Liver (tissue), 9 donors: ENCODE data around the gene SNRPB2. TPM values are rescaled to one million over a fixed set of nuclear protein-coding genes. Genes with fewer than 3 reads are reported as not detected.

ENCODE experiments used
- DNase-seq: peaks from one replicate; pipeline ENCODE4 v3.0.0-alpha.2; 2017; ENCODE audit warnings: low spot score
- H3K27ac ChIP-seq, 2 donors: one replicate each; pipeline ENCODE4 v1.7.0; 2013; ENCODE audit warnings: inconsistent platforms in 2 of 2, low read length in 2 of 2, control low read depth in 1 of 2, low read depth in 1 of 2, mild to moderate bottlenecking in 1 of 2
- H3K27me3 ChIP-seq, 4 donors: one replicate each; pipeline versions ENCODE4 v1.6.1 to v1.7.0; 2013; ENCODE audit warnings: low read length in 3 of 4, inconsistent platforms in 1 of 4, mild to moderate bottlenecking in 1 of 4, moderate library complexity in 1 of 4; ENCODE audit not compliant: control insufficient read depth in 4 of 4, insufficient read depth in 4 of 4
- H3K36me3 ChIP-seq, 4 donors: one replicate each; pipeline versions ENCODE4 v1.6.1 to v1.7.0; 2013; ENCODE audit warnings: low read length in 3 of 4, mild to moderate bottlenecking in 3 of 4, low read depth in 1 of 4, moderate library complexity in 1 of 4; ENCODE audit not compliant: control insufficient read depth in 4 of 4, insufficient read depth in 3 of 4
- H3K4me1 ChIP-seq, 4 donors: one replicate each; pipeline versions ENCODE4 v1.6.1 to v1.7.0; 2013; ENCODE audit warnings: low read length in 3 of 4, mild to moderate bottlenecking in 3 of 4, moderate library complexity in 1 of 4; ENCODE audit not compliant: control insufficient read depth in 4 of 4, insufficient read depth in 4 of 4
- H3K4me3 ChIP-seq, 3 donors: one replicate each; pipeline versions ENCODE4 v1.6.1 to v1.7.0; 2013; ENCODE audit warnings: low read length in 3 of 3, control low read depth in 1 of 3, low read depth in 1 of 3, mild to moderate bottlenecking in 1 of 3
- H3K9ac ChIP-seq, 2 donors: one replicate each; pipeline ENCODE4 v1.7.0; 2013; ENCODE audit warnings: low read length in 2 of 2, mild to moderate bottlenecking in 2 of 2, moderate library complexity in 2 of 2, control low read depth in 1 of 2, low read depth in 1 of 2
- H3K9me3 ChIP-seq, 4 donors: one replicate each; pipeline versions ENCODE4 v1.6.1 to v1.7.0; 2013; ENCODE audit warnings: low read length in 3 of 4; ENCODE audit not compliant: control insufficient read depth in 4 of 4
- ATF3 ChIP-seq: IDR thresholded peaks from 2 replicates; pipeline ENCODE4 v1.6.1; 2016; ENCODE audit warnings: antibody characterized with exemption
- CTCF ChIP-seq: fragments of 150-350 bp; IDR thresholded peaks from 2 replicates; pipeline ENCODE4 v1.5.1; 2017; ENCODE audit warnings: improper control_type of control experiment, low read depth, low read length; ENCODE audit not compliant: missing input control
- EGR1 ChIP-seq, 2 donors: IDR thresholded peaks; 2 replicates each; pipeline ENCODE4 v1.6.1; 2016 to 2018; ENCODE audit warnings: antibody characterized with exemption in 2 of 2, low read depth in 2 of 2
- FOXA1 ChIP-seq: IDR thresholded peaks from 2 replicates; pipeline ENCODE4 v1.6.1; 2016; ENCODE audit warnings: antibody characterized with exemption
- FOXA2 ChIP-seq: IDR thresholded peaks from 2 replicates; pipeline ENCODE4 v1.6.1; 2016; ENCODE audit warnings: antibody characterized with exemption
- GABPA ChIP-seq, 2 donors: IDR thresholded peaks in 1 of 2; conservative IDR thresholded peaks in 1 of 2; 2 replicates each; pipeline ENCODE4 v1.6.1; 2016; ENCODE audit warnings: antibody characterized with exemption in 2 of 2, mild to moderate bottlenecking in 1 of 2, moderate library complexity in 1 of 2
- HNF4A ChIP-seq, 2 donors: conservative IDR thresholded peaks; 2 replicates each; pipeline ENCODE4 v1.6.1; 2016; ENCODE audit warnings: antibody characterized with exemption in 2 of 2, mild to moderate bottlenecking in 2 of 2
- NR2F2 ChIP-seq: IDR thresholded peaks from 2 replicates; pipeline ENCODE4 v1.6.1; 2016; ENCODE audit warnings: antibody characterized with exemption
- RAD21 ChIP-seq, 2 donors: IDR thresholded peaks; 2 replicates each; pipeline ENCODE4 v1.6.1; 2016; ENCODE audit warnings: antibody characterized with exemption in 2 of 2, mild to moderate bottlenecking in 2 of 2
- RXRA ChIP-seq, 2 donors: IDR thresholded peaks; 2 replicates each; pipeline ENCODE4 v1.6.1; 2017 to 2018; ENCODE audit warnings: antibody characterized with exemption in 2 of 2, mild to moderate bottlenecking in 1 of 2
- TAF1 ChIP-seq: conservative IDR thresholded peaks from 2 replicates; pipeline ENCODE4 v1.6.1; 2016; ENCODE audit warnings: antibody characterized with exemption, mild to moderate bottlenecking
- ZBTB33 ChIP-seq: IDR thresholded peaks from 2 replicates; pipeline ENCODE4 v1.6.1; 2016; ENCODE audit warnings: antibody characterized with exemption
- WGBS: extraction: QIAGEN DNeasy Blood & Tissue Kit; methylation state at CpG from one replicate; pipeline ENCODE4 v1.1.7; 2013; 5-methylcytosine and 5-hydroxymethylcytosine counted together
- polyA plus RNA-seq, 2 donors: library from polyadenylated mRNA; stranded (reverse) in 1 of 2; unstranded in 1 of 2; fragments of 200-250 nt in 1 of 2; fragments of >200 nt in 1 of 2; fragmentation: Nextera tagmentation in 1 of 2; extraction: Ambion mirVana in 1 of 2; gene quantifications; one replicate each; pipeline versions ENCODE4 v1.2.1 to v1.2.3, GENCODE V29; 2013 to 2015
- total RNA-seq, 2 donors: library from RNA; depleted of rRNA; stranded (reverse); fragments of >200 nt; gene quantifications; one replicate each; pipeline ENCODE4 v1.2.3, GENCODE V29; 2014
- TF ChIP-seq, protein P1 (sequence below): IDR thresholded peaks from 2 replicates; pipeline ENCODE4 v1.6.1; 2016; ENCODE audit warnings: antibody characterized with exemption, mild to moderate bottlenecking
- donor health status: healthy.
- donor health status: healthy.
- donor health status: healthy.
- donor health status: healthy.
- donor health status: healthy.

Gene SNRPB2
- total and polyA plus RNA-seq, 4 donors, result 13.9 to 36.0 (median 21.0) TPM

GRCh38 chr20:16712511-16712947 is 17.3 kb upstream of the SNRPB2 start:
- WGBS, result 60% methylated on average over 6 of the region's 6 CpGs
- no peak for DNase-seq
- no peaks in the 10 kb centered on the region for H3K4me1 ChIP-seq
- TF ChIP-seq ZBTB33 (no peak), RAD21 (IDR thresholded peaks at IDR 0.05) (no peak), GABPA (IDR thresholded peaks at IDR 0.05 in 1 of 2, conservative IDR thresholded peaks at IDR 0.05 in 1 of 2) (no peak), TAF1 (no peak), FOXA1 (no peak), ATF3 (no peak), NR2F2 (no peak)
- TF ChIP-seq, protein P1, sequence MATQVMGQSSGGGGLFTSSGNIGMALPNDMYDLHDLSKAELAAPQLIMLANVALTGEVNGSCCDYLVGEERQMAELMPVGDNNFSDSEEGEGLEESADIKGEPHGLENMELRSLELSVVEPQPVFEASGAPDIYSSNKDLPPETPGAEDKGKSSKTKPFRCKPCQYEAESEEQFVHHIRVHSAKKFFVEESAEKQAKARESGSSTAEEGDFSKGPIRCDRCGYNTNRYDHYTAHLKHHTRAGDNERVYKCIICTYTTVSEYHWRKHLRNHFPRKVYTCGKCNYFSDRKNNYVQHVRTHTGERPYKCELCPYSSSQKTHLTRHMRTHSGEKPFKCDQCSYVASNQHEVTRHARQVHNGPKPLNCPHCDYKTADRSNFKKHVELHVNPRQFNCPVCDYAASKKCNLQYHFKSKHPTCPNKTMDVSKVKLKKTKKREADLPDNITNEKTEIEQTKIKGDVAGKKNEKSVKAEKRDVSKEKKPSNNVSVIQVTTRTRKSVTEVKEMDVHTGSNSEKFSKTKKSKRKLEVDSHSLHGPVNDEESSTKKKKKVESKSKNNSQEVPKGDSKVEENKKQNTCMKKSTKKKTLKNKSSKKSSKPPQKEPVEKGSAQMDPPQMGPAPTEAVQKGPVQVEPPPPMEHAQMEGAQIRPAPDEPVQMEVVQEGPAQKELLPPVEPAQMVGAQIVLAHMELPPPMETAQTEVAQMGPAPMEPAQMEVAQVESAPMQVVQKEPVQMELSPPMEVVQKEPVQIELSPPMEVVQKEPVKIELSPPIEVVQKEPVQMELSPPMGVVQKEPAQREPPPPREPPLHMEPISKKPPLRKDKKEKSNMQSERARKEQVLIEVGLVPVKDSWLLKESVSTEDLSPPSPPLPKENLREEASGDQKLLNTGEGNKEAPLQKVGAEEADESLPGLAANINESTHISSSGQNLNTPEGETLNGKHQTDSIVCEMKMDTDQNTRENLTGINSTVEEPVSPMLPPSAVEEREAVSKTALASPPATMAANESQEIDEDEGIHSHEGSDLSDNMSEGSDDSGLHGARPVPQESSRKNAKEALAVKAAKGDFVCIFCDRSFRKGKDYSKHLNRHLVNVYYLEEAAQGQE, result no peak
- no peaks in the 10 kb centered on the region for H3K9me3 ChIP-seq
- peaks cover 0 to 10% (median 0%) of the 10 kb centered on the region in 4 donors for H3K27me3 ChIP-seq
- H3K36me3 ChIP-seq, result no peaks in the 10 kb centered on the region
- no peak overlapping the region for H3K9ac ChIP-seq
- no peak overlapping the region for H3K4me3 ChIP-seq
- no peak overlapping the region for H3K27ac ChIP-seq

DNA sequence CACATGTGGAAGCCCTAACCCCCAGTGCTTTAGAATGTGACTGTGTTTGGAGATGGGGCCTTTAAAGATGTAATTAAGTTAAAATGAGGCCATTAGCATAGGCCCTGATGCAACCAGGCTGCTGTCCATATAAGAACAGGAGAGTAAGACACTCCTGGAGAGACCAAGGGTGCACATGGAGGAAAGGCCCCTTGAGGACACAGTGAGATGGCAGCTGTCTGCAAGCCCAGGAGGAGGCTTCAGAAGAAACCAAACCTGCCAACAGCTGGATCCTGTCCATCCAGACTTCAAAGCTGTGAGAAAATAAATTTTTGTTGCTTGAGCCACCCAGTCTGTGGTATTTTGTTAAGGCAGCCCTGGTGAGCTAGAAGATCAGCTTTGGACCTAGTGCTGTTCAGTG is 16.8 kb upstream of the SNRPB2 start:
- H3K4me1 ChIP-seq, result no peaks in the 10 kb centered on the region
- DNase-seq, result no peak

DNA sequence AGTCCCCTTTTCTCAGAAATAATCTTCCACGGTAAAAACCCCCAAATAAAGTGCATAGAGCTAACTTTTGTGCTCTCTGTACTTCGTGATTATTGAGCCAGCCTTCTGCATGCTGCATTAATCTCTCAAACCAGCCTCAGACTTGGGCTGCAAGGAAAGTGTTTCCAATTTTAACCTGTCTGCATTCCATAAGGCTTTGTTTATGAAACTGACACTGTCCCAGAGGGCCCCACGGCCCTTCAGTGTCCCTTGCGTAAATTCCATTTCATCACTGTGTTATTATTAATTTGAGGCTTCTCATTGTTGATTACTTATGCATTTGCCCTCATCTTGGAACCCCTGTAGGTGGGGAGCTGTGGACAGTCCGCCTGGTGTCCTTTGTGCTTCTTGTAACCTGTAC is 15.6 kb upstream of the SNRPB2 start:
- H3K27me3 ChIP-seq, result peaks cover 0 to 13% (median 0%) of the 10 kb centered on the region in 4 donors
- no peaks in the 10 kb centered on the region for H3K9me3 ChIP-seq
- no peak overlapping the region for H3K4me3 ChIP-seq
- WGBS, result 72% methylated on average over 5 of the region's 5 CpGs
- no peak for DNase-seq
- no peak for TF ChIP-seq RAD21 (IDR thresholded peaks at IDR 0.05)
- TF ChIP-seq HNF4A (conservative IDR thresholded peaks at IDR 0.05), result no peak
- no peak for TF ChIP-seq NR2F2
- TF ChIP-seq EGR1 (IDR thresholded peaks at IDR 0.05; ENCODE audit: low read depth in 2 of 2), result no peak
- TF ChIP-seq TAF1, result no peak
- no peak for TF ChIP-seq RXRA (IDR thresholded peaks at IDR 0.05)
- no peak for TF ChIP-seq CTCF
- H3K9ac ChIP-seq, result no peak overlapping the region
- H3K27ac ChIP-seq, result no peak overlapping the region
- H3K36me3 ChIP-seq, result no peaks in the 10 kb centered on the region
- no peaks in the 10 kb centered on the region for H3K4me1 ChIP-seq

More for the DNA sequence above, 16.8 kb upstream of the SNRPB2 start:
- H3K27me3 ChIP-seq, result peaks cover 0 to 10% (median 0%) of the 10 kb centered on the region in 4 donors
- H3K36me3 ChIP-seq, result no peaks in the 10 kb centered on the region
- H3K9ac ChIP-seq, result no peak overlapping the region
- no peak overlapping the region for H3K4me3 ChIP-seq
- H3K27ac ChIP-seq, result no peak overlapping the region
- H3K9me3 ChIP-seq, result no peaks in the 10 kb centered on the region
- no peak for TF ChIP-seq FOXA2
